HG02759 (cell line): ENCODE results near the gene CHMP4A.
A peak's percentile ranks its signal among the peaks of the same experiment; 100 is the strongest.

Source experiments
- ATAC-seq: cut with Tn5 transposase; IDR thresholded peaks from one replicate; pipeline ENCODE4 v1.9.1; 2021; ENCODE audit warnings: mild to moderate bottlenecking, moderate library complexity; ENCODE audit not compliant: unreplicated experiment

CHMP4A gene

GRCh38 chr14:24179961-24180796, 33.1 kb downstream of the CHMP4A start:
- ATAC-seq = no peak

- no peak for ATAC-seq
These were observed 33.9 kb downstream of the CHMP4A start for GRCh38 chr14:24179294-24179960.

- ATAC-seq = no peak
These were observed 34.7 kb downstream of the CHMP4A start for GRCh38 chr14:24178399-24179178.

- no peak for ATAC-seq
These were observed 35.4 kb downstream of the CHMP4A start for GRCh38 chr14:24177891-24178290.

- no peak for ATAC-seq
These were observed 36.1 kb downstream of the CHMP4A start for GRCh38 chr14:24177041-24177825.

GRCh38 chr14:24176599-24176998, 36.7 kb downstream of the CHMP4A start:
- ATAC-seq = no peak

GRCh38 chr14:24172871-24173281, 40.4 kb downstream of the CHMP4A start:
- ATAC-seq = no peak

- no peak for ATAC-seq
These were observed 40.9 kb downstream of the CHMP4A start for GRCh38 chr14:24172261-24172860.

- ATAC-seq = peak; percentile 88
These were observed 41.6 kb downstream of the CHMP4A start, which contains the start of gene REC8 for GRCh38 chr14:24171422-24172260. Gene REC8, plus strand, starts transcription at chr14:24172080. Its CDS starts 473 bp downstream, at chr14:24172553.

- ATAC-seq = no peak
These were observed 45.7 kb downstream of the CHMP4A start for GRCh38 chr14:24167469-24168114.

GRCh38 chr14:24165785-24166184, 47.5 kb downstream of the CHMP4A start:
- ATAC-seq = no peak

GRCh38 chr14:24164518-24164991, 48.7 kb downstream of the CHMP4A start:
- no peak for ATAC-seq

- no peak for ATAC-seq
These were observed 51.2 kb downstream of the CHMP4A start for GRCh38 chr14:24162093-24162492.

- peak; percentile 88 for ATAC-seq
These were observed 52.2 kb downstream of the CHMP4A start, which contains the start of gene IRF9 for GRCh38 chr14:24160850-24161804. Gene IRF9, plus strand, starts transcription at chr14:24161265. Its CDS starts 880 bp downstream, at chr14:24162145.

- ATAC-seq = no peak
These were observed 52.8 kb downstream of the CHMP4A start for GRCh38 chr14:24160499-24160849.

- ATAC-seq = no peak
These were observed 53.4 kb downstream of the CHMP4A start for GRCh38 chr14:24159777-24160498.
